GM12878 (cell line): ENCODE measurements around the gene MBD3L2. TPM values are rescaled to one million over a fixed set of nuclear protein-coding genes. Genes with fewer than 3 reads are reported as not detected.

Experiments used
- ATF7 ChIP-seq: fragments of 450-650 bp; IDR thresholded peaks from 2 replicates; pipeline ENCODE4 v1.6.1; 2016; ENCODE audit warnings: low read depth, mild to moderate bottlenecking
- BACH1 ChIP-seq: fragments of 450-650 bp; IDR thresholded peaks from 2 replicates; pipeline ENCODE4 v1.6.1; 2017; ENCODE audit warnings: mild to moderate bottlenecking, borderline replicate concordance
- CHD4 ChIP-seq: fragments of 200-600 bp; sonication (generic); IDR thresholded peaks from 2 replicates; pipeline ENCODE4 v1.6.1; 2016; ENCODE audit warnings: mild to moderate bottlenecking
- ELK1 ChIP-seq: IDR thresholded peaks from 2 replicates; pipeline ENCODE4 v1.6.1; 2012; ENCODE audit warnings: low read depth, low read length, improper control_type of control experiment
- IRF4 ChIP-seq: IDR thresholded peaks from 2 replicates; pipeline ENCODE4 v1.6.1; 2011; ENCODE audit warnings: low read depth, low read length
- MEF2B ChIP-seq: fragments of 450-650 bp; IDR thresholded peaks from 2 replicates; pipeline ENCODE4 v1.6.1; 2018; ENCODE audit warnings: mild to moderate bottlenecking, moderate library complexity; ENCODE audit not compliant: partially characterized antibody, poor library complexity, severe bottlenecking
- MTA3 ChIP-seq: IDR thresholded peaks from 2 replicates; pipeline ENCODE4 v1.6.1; 2012; ENCODE audit warnings: low read length, inconsistent platforms, borderline replicate concordance
- NFYB ChIP-seq: IDR thresholded peaks from 2 replicates; pipeline ENCODE4 v1.6.1; 2011; ENCODE audit warnings: low read depth, mild to moderate bottlenecking, low read length, improper control_type of control experiment, moderate library complexity; ENCODE audit not compliant: insufficient read depth
- RCOR1 ChIP-seq: conservative IDR thresholded peaks from 2 replicates; pipeline ENCODE4 v1.6.1; 2012; ENCODE audit warnings: low read depth, low read length, improper control_type of control experiment
- SMAD1 ChIP-seq: fragments of 450-650 bp; IDR thresholded peaks from 2 replicates; pipeline ENCODE4 v1.6.1; 2018; ENCODE audit warnings: mild to moderate bottlenecking, low read depth; ENCODE audit not compliant: partially characterized antibody
- USF2 ChIP-seq: IDR thresholded peaks from 2 replicates; pipeline ENCODE4 v1.6.1; 2011; ENCODE audit warnings: low read depth, low read length, improper control_type of control experiment, borderline replicate concordance
- WRNIP1 ChIP-seq: IDR thresholded peaks from 2 replicates; pipeline ENCODE4 v1.6.1; 2011; ENCODE audit warnings: low read depth, low read length, improper control_type of control experiment, borderline replicate concordance
- YBX1 ChIP-seq: fragments of 450-650 bp; IDR thresholded peaks from 2 replicates; pipeline ENCODE4 v1.6.1; 2016; ENCODE audit warnings: antibody characterized with exemption
- ZNF217 ChIP-seq: fragments of 450-650 bp; IDR thresholded peaks from 2 replicates; pipeline ENCODE4 v1.6.1; 2017; ENCODE audit warnings: antibody characterized with exemption, mild to moderate bottlenecking
- ZNF24 ChIP-seq: fragments of 450-650 bp; IDR thresholded peaks from 2 replicates; pipeline ENCODE4 v1.6.1; 2017; ENCODE audit warnings: antibody characterized with exemption, mild to moderate bottlenecking
- polyA plus RNA-seq, 11 experiments: library from polyadenylated mRNA; depleted of rRNA in 4 of 11; unstranded in 6 of 11; stranded (reverse) in 5 of 11; fragments of >200 nt; fragmentation: Nextera tagmentation in 4 of 11; fragmentation: Illumina TruSeq in 1 of 11; extraction: Ambion mirVana in 4 of 11; extraction: Trizol in 1 of 11; gene quantifications; 1 replicate in 1 of 11; 2 replicates in 10 of 11; pipeline versions ENCODE4 v1.2.1 to v1.2.3, GENCODE V29; 2011 to 2016; ENCODE audit warnings: inconsistent platforms in 2 of 11, missing spikeins in 2 of 11, low read depth in 1 of 11
- total RNA-seq, 4 experiments: library from RNA; depleted of rRNA in 3 of 4; stranded (reverse); fragments of >200 nt in 3 of 4; fragmentation: Illumina TruSeq in 1 of 4; extraction: Trizol in 1 of 4; gene quantifications; 2 replicates each; pipeline versions ENCODE4 v1.2.1 to v1.2.3, GENCODE V29; 2013 to 2021
- TF ChIP-seq, protein P1 (sequence below): IDR thresholded peaks from 2 replicates; pipeline ENCODE4 v1.6.1; 2012; ENCODE audit warnings: improper control_type of control experiment, low read depth, low read length; ENCODE audit not compliant: insufficient replicate concordance
- TF ChIP-seq, protein P2 (sequence below): fragments of 450-650 bp; IDR thresholded peaks from 2 replicates; pipeline ENCODE4 v1.6.1; 2017; ENCODE audit warnings: mild to moderate bottlenecking, low read depth, inconsistent platforms; ENCODE audit not compliant: poor library complexity, severe bottlenecking
- TF ChIP-seq, protein P3 (sequence below): fragments of 450-650 bp; IDR thresholded peaks from 2 replicates; pipeline ENCODE4 v1.6.1; 2016; ENCODE audit warnings: mild to moderate bottlenecking

MBD3L2 gene
- total and polyA plus RNA-seq, 10 of the 15 experiments (the other 5 are each of a cell fraction or from before 2014, with no cell fraction given): not detected

DNA sequence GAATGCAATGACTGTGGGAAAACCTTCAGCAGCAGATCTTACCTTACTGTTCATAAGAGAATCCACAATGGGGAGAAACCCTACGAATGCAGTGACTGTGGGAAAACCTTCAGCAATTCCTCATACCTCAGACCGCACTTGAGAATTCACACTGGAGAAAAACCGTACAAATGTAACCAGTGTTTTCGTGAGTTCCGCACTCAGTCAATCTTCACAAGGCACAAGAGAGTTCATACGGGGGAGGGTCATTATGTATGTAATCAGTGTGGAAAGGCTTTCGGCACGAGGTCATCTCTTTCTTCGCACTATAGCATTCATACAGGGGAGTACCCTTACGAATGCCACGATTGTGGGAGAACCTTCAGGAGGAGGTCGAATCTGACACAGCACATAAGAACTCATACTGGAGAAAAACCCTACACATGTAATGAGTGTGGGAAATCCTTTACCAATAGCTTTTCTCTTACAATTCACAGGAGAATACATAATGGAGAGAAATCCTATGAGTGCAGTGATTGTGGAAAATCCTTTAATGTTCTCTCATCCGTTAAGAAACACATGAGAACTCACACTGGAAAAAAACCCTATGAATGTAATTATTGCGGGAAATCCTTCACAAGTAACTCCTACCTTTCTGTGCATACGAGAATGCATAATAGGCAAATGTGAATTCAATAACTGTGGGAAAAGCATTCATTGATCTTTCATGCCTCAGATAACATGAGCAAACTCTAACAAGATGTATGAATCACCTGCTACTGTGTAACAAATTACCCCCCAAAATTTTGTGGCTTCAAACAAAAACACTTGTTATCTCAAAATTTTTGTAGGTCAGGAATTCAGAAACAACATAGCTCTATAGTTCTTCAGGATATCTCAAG is 34.2 kb downstream of the MBD3L2 start (continued):
- TF ChIP-seq, protein P1, sequence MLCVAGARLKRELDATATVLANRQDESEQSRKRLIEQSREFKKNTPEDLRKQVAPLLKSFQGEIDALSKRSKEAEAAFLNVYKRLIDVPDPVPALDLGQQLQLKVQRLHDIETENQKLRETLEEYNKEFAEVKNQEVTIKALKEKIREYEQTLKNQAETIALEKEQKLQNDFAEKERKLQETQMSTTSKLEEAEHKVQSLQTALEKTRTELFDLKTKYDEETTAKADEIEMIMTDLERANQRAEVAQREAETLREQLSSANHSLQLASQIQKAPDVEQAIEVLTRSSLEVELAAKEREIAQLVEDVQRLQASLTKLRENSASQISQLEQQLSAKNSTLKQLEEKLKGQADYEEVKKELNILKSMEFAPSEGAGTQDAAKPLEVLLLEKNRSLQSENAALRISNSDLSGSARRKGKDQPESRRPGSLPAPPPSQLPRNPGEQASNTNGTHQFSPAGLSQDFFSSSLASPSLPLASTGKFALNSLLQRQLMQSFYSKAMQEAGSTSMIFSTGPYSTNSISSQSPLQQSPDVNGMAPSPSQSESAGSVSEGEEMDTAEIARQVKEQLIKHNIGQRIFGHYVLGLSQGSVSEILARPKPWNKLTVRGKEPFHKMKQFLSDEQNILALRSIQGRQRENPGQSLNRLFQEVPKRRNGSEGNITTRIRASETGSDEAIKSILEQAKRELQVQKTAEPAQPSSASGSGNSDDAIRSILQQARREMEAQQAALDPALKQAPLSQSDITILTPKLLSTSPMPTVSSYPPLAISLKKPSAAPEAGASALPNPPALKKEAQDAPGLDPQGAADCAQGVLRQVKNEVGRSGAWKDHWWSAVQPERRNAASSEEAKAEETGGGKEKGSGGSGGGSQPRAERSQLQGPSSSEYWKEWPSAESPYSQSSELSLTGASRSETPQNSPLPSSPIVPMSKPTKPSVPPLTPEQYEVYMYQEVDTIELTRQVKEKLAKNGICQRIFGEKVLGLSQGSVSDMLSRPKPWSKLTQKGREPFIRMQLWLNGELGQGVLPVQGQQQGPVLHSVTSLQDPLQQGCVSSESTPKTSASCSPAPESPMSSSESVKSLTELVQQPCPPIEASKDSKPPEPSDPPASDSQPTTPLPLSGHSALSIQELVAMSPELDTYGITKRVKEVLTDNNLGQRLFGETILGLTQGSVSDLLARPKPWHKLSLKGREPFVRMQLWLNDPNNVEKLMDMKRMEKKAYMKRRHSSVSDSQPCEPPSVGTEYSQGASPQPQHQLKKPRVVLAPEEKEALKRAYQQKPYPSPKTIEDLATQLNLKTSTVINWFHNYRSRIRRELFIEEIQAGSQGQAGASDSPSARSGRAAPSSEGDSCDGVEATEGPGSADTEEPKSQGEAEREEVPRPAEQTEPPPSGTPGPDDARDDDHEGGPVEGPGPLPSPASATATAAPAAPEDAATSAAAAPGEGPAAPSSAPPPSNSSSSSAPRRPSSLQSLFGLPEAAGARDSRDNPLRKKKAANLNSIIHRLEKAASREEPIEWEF: no peak
- TF ChIP-seq MEF2B (no peak), NFYB (no peak), ELK1 (no peak), ZNF217 (peak; percentile 85; the same call in 1 of the 2 replicates), ATF7 (no peak), RCOR1 (no peak), SMAD1 (no peak), IRF4 (no peak), MTA3 (no peak), USF2 (no peak), ZNF24 (no peak), CHD4 (no peak), WRNIP1 (no peak), BACH1 (no peak), YBX1 (no peak)
- TF ChIP-seq, protein P2, sequence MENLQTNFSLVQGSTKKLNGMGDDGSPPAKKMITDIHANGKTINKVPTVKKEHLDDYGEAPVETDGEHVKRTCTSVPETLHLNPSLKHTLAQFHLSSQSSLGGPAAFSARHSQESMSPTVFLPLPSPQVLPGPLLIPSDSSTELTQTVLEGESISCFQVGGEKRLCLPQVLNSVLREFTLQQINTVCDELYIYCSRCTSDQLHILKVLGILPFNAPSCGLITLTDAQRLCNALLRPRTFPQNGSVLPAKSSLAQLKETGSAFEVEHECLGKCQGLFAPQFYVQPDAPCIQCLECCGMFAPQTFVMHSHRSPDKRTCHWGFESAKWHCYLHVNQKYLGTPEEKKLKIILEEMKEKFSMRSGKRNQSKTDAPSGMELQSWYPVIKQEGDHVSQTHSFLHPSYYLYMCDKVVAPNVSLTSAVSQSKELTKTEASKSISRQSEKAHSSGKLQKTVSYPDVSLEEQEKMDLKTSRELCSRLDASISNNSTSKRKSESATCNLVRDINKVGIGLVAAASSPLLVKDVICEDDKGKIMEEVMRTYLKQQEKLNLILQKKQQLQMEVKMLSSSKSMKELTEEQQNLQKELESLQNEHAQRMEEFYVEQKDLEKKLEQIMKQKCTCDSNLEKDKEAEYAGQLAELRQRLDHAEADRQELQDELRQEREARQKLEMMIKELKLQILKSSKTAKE: peak; percentile 82
- TF ChIP-seq, protein P3, sequence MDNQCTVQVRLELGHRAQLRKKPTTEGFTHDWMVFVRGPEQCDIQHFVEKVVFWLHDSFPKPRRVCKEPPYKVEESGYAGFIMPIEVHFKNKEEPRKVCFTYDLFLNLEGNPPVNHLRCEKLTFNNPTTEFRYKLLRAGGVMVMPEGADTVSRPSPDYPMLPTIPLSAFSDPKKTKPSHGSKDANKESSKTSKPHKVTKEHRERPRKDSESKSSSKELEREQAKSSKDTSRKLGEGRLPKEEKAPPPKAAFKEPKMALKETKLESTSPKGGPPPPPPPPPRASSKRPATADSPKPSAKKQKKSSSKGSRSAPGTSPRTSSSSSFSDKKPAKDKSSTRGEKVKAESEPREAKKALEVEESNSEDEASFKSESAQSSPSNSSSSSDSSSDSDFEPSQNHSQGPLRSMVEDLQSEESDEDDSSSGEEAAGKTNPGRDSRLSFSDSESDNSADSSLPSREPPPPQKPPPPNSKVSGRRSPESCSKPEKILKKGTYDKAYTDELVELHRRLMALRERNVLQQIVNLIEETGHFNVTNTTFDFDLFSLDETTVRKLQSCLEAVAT: peak; percentile 71; the same call in 1 of the 2 replicates
